Measurements from ENCODE around the gene PSMA7.

- TF ChIP-seq POLR2A (IDR thresholded peaks at IDR 0.05; ENCODE audit: low read length) (no peak), GATA1 (IDR thresholded peaks at IDR 0.05; ENCODE audit: low read depth, low read length) (no peak)
Measured at GRCh38 chr20:62177307-62177706, 34.1 kb upstream of the PSMA7 start.

Data from erythroblast (primary cell).